Measurements from ENCODE around the gene RTN4RL1.
"Not testable (repeated sequence)": the region's sequence is repeated elsewhere in the genome, so short reads cannot be mapped to it uniquely, and the experiment has no call there.

RTN4RL1 gene

GRCh38 chr17:1992541-1992940 is 32.6 kb downstream of the RTN4RL1 start:
- no peak for DNase-seq (ENCODE audit: extremely low read depth, low read depth)
- H3K4me3 ChIP-seq (replicated peaks; ENCODE audit: low read depth, low read length), result no peak overlapping the region
- no peak for TF ChIP-seq CTCF (IDR thresholded peaks at IDR 0.05; ENCODE audit: low read depth, low read length, missing control alignments)

GRCh38 chr17:1989135-1989534 is 36.0 kb downstream of the RTN4RL1 start:
- no peak for TF ChIP-seq CTCF (IDR thresholded peaks at IDR 0.05; ENCODE audit: low read depth, low read length, missing control alignments)
- no peak overlapping the region for H3K4me3 ChIP-seq (replicated peaks; ENCODE audit: low read depth, low read length)
- peak; percentile 65 for DNase-seq (ENCODE audit: extremely low read depth, low read depth)

- no peak overlapping the region for H3K4me3 ChIP-seq (replicated peaks; ENCODE audit: low read depth, low read length)
- TF ChIP-seq CTCF (IDR thresholded peaks at IDR 0.05; ENCODE audit: low read depth, low read length, missing control alignments), result no peak
- no peak for DNase-seq (ENCODE audit: extremely low read depth, low read depth)
Measured at GRCh38 chr17:1986783-1987451, 38.2 kb downstream of the RTN4RL1 start.

GRCh38 chr17:1985686-1986085 is 39.4 kb downstream of the RTN4RL1 start:
- DNase-seq (ENCODE audit: extremely low read depth, low read depth), result no peak
- no peak for TF ChIP-seq CTCF (IDR thresholded peaks at IDR 0.05; ENCODE audit: low read depth, low read length, missing control alignments)
- no peak overlapping the region for H3K4me3 ChIP-seq (replicated peaks; ENCODE audit: low read depth, low read length)

GRCh38 chr17:1985093-1985492 is 40.0 kb downstream of the RTN4RL1 start:
- H3K4me3 ChIP-seq (replicated peaks; ENCODE audit: low read depth, low read length), result no peak overlapping the region
- no peak for TF ChIP-seq CTCF (IDR thresholded peaks at IDR 0.05; ENCODE audit: low read depth, low read length, missing control alignments)
- no peak for DNase-seq (ENCODE audit: extremely low read depth, low read depth)

GRCh38 chr17:1982793-1983366 is 42.3 kb downstream of the RTN4RL1 start:
- H3K4me3 ChIP-seq (replicated peaks; ENCODE audit: low read depth, low read length); DNase-seq (ENCODE audit: extremely low read depth, low read depth): not testable (repeated sequence)

GRCh38 chr17:1980665-1981250 is 44.4 kb downstream of the RTN4RL1 start:
- TF ChIP-seq CTCF (IDR thresholded peaks at IDR 0.05; ENCODE audit: low read depth, low read length, missing control alignments), result no peak
- H3K4me3 ChIP-seq (replicated peaks; ENCODE audit: low read depth, low read length), result no peak overlapping the region
- DNase-seq (ENCODE audit: extremely low read depth, low read depth), result no peak
